ENCODE measurements around the gene CALCB.

DNA sequence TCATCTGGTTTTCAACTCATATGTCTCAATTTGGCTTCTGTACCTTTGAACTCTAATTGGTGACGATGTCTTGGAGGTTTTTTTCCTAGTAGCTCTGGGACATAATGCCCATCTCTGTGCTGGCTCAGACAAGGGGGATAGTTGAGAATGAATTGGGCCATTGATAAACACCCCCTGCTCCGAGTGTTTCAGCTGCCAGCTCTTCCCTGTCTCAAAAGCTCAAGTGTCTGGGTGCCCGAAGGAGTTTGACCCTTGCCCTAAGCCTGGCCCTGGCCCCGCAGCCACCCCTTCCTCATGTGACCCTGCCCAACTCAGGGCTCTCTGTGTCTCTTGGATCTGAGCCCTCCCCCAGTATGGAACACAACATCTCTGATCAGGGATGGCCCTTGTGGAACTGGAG is 44.4 kb downstream of the CALCB start:
- no peak for TF ChIP-seq ZFX (IDR thresholded peaks at IDR 0.05; ENCODE audit: borderline replicate concordance)
- TF ChIP-seq, protein P1, sequence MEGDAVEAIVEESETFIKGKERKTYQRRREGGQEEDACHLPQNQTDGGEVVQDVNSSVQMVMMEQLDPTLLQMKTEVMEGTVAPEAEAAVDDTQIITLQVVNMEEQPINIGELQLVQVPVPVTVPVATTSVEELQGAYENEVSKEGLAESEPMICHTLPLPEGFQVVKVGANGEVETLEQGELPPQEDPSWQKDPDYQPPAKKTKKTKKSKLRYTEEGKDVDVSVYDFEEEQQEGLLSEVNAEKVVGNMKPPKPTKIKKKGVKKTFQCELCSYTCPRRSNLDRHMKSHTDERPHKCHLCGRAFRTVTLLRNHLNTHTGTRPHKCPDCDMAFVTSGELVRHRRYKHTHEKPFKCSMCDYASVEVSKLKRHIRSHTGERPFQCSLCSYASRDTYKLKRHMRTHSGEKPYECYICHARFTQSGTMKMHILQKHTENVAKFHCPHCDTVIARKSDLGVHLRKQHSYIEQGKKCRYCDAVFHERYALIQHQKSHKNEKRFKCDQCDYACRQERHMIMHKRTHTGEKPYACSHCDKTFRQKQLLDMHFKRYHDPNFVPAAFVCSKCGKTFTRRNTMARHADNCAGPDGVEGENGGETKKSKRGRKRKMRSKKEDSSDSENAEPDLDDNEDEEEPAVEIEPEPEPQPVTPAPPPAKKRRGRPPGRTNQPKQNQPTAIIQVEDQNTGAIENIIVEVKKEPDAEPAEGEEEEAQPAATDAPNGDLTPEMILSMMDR (IDR thresholded peaks at IDR 0.05): no peak
